ENCODE measurements around the gene MAMDC4. TPM values are rescaled to one million over a fixed set of nuclear protein-coding genes. Genes with fewer than 3 reads are reported as not detected.
A peak's percentile ranks its signal among the peaks of the same experiment; 100 is the strongest.

The MAMDC4 gene
- total and polyA plus RNA-seq, 2 experiments from 2014 or later, result 1.7 to 6.8 TPM

GRCh38 chr9:136849038-136849959, 2.8 kb upstream of the MAMDC4 start, which contains the start of gene PHPT1 (continued):
- TF ChIP-seq REST (IDR thresholded peaks at IDR 0.05; ENCODE audit: unreplicated experiment) (no peak), ETS1 (IDR thresholded peaks at IDR 0.05) (peak; percentile 49; the same call in 1 of the 2 replicates), ZNF114 (CRISPR knock-in tag; IDR thresholded peaks at IDR 0.05) (no peak), STAT1 (IDR thresholded peaks at IDR 0.05; ENCODE audit: unreplicated experiment) (no peak), EZH2phosphoT487 (IDR thresholded peaks at IDR 0.05; ENCODE audit: unreplicated experiment) (no peak)

GRCh38 chr9:136849960-136850865, 1.9 kb upstream of the MAMDC4 start:
- Histone ChIP-seq H3K27me3 (ENCODE audit: insufficient read depth) (peaks cover 10% of the 10 kb centered on the region), H2AFZ (no peak overlapping the region), H3K27ac (ENCODE audit: low read depth) (no peak overlapping the region), H3K4me2 (peak overlapping the region; percentile 86), H3K36me3 (ENCODE audit: insufficient read depth) (no peaks in the 10 kb centered on the region; the same call in 1 of the 2 replicates), H3K79me2 (replicated peaks; ENCODE audit: insufficient read depth) (no peaks in the 10 kb centered on the region), H4K20me1 (replicated peaks; ENCODE audit: insufficient read depth) (0 out of 2 replicates have a peak, but pooled peaks cover 3% of the 10 kb centered on the region), H3K4me1 (ENCODE audit: insufficient read depth) (no peaks in the 10 kb centered on the region; the same call in 1 of the 2 replicates), H3K9me2 (ENCODE audit: insufficient read depth) (no peaks in the 10 kb centered on the region), H3F3A (replicated peaks; ENCODE audit: low read depth) (0 out of 2 replicates have a peak, but pooled peaks cover 5% of the 10 kb centered on the region), H3K4me3 (peak overlapping the region; percentile 88)
- peak overlapping the region; percentile 62; the same call in 1 of the 2 replicates for H3K27ac Mint-ChIP-seq
- peaks cover 26% of the 10 kb centered on the region for H3K27me3 Mint-ChIP-seq (ENCODE audit: insufficient read depth, low read depth, poor library complexity)
- H3K4me3 Mint-ChIP-seq, result peak overlapping the region; percentile 93
- DNase-seq (ENCODE audit: low spot score), result no peak
- H3K4me1 Mint-ChIP-seq, result no peaks in the 10 kb centered on the region; the same call in 2 of the 3 replicates
- H3K36me3 Mint-ChIP-seq (ENCODE audit: low read depth), result peaks cover 2% of the 10 kb centered on the region; the same call in 2 of the 3 replicates
- H3K9me3 Mint-ChIP-seq, result no peaks in the 10 kb centered on the region
- no peak for ATAC-seq
- no peak for TF ChIP-seq REST (IDR thresholded peaks at IDR 0.05; ENCODE audit: unreplicated experiment)
- no peak for TF ChIP-seq JUNB (IDR thresholded peaks at IDR 0.05; ENCODE audit: unreplicated experiment)
- TF ChIP-seq ZNF114 (CRISPR knock-in tag; IDR thresholded peaks at IDR 0.05), result no peak
- no peak for TF ChIP-seq CREB1 (CRISPR knock-in tag; IDR thresholded peaks at IDR 0.05; ENCODE audit: low read depth)
- TF ChIP-seq EZH2 (IDR thresholded peaks at IDR 0.05; ENCODE audit: low read depth, unreplicated experiment), result no peak
- TF ChIP-seq POLR2AphosphoS5 (IDR thresholded peaks at IDR 0.05; ENCODE audit: low read depth), result no peak
- no peak for TF ChIP-seq CTCF (conservative IDR thresholded peaks at IDR 0.05; ENCODE audit: low read depth in 2 of 2)
- TF ChIP-seq ZNF331 (CRISPR knock-in tag; IDR thresholded peaks at IDR 0.05; ENCODE audit: low read depth), result no peak

Measured in GM23338 (cell line).